Transverse colon (tissue), 4 donors: ENCODE measurements around the gene BCAN.

Experiments used
- CTCF ChIP-seq, 5 experiments: fragments of 200-600 bp in 3 of 5; fragments of 450-650 bp in 2 of 5; sonication (generic) in 3 of 5; IDR thresholded peaks; 1 replicate in 2 of 5; 2 replicates in 3 of 5; pipeline ENCODE4 v1.5.1; 2016 to 2017; ENCODE audit warnings: antibody characterized with exemption in 5 of 5, inconsistent platforms in 3 of 5, mild to moderate bottlenecking in 2 of 5, moderate library complexity in 1 of 5
- EP300 ChIP-seq: sonication (generic); formaldehyde crosslinking; IDR thresholded peaks from one replicate; pipeline ENCODE4 v1.6.1; 2017; ENCODE audit warnings: antibody characterized with exemption, low read depth
- POLR2A ChIP-seq: fragments of 450-650 bp; IDR thresholded peaks from one replicate; pipeline ENCODE4 v1.6.1; 2016; ENCODE audit warnings: antibody characterized with exemption, mild to moderate bottlenecking, moderate library complexity
- POLR2AphosphoS5 ChIP-seq, 3 donors: sonication (generic); formaldehyde crosslinking; IDR thresholded peaks; one replicate each; pipeline ENCODE4 v1.6.1; 2016; ENCODE audit warnings: antibody characterized with exemption in 3 of 3

- TF ChIP-seq CTCF (IDR thresholded peaks at IDR 0.05) (no peak), POLR2A (no peak), EP300 (no peak), POLR2AphosphoS5 (IDR thresholded peaks at IDR 0.05) (no peak)
Measured at GRCh38 chr1:156662800-156663055, 20.8 kb downstream of the BCAN start.
